ENCODE results near the gene FAM200A.

Gene FAM200A

DNA sequence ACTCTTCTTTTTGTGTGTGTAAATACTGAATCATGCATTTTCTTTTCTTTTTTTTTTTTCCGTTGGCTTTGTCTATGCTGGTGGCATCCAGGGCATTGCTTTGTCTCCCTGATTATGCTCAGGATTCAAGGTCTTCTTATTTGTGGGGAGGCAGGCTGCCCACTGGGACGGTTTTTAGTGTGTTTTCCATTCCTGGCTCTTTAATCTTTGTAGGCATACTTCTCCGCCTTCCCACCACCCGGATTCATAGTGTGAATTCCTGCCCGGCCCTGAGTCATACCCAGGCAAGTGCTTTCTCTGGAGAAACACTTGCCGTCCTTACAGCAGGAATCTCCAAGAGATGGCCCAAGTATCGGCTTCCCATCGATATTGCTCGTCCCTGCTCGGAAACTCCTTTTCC is 11.7 kb upstream of the FAM200A start:
- H3K27ac ChIP-seq (ENCODE audit: low read length) = no peak overlapping the region
- H3K9ac ChIP-seq (ENCODE audit: low read length) = no peak overlapping the region
- H3K4me2 ChIP-seq (ENCODE audit: low read length) = no peak overlapping the region
- no peaks in the 10 kb centered on the region for H3K9me3 ChIP-seq (ENCODE audit: insufficient read depth, low read length)
- no peaks in the 10 kb centered on the region for H4K20me1 ChIP-seq (ENCODE audit: insufficient read depth, low read length)
- H2AFZ ChIP-seq (ENCODE audit: low read depth, low read length) = no peak overlapping the region
- peaks cover 11% of the 10 kb centered on the region for H3K4me1 ChIP-seq (ENCODE audit: low read length)
- no peak for TF ChIP-seq EZH2phosphoT487 (IDR thresholded peaks at IDR 0.05; ENCODE audit: low read depth)
- TF ChIP-seq, protein P1, sequence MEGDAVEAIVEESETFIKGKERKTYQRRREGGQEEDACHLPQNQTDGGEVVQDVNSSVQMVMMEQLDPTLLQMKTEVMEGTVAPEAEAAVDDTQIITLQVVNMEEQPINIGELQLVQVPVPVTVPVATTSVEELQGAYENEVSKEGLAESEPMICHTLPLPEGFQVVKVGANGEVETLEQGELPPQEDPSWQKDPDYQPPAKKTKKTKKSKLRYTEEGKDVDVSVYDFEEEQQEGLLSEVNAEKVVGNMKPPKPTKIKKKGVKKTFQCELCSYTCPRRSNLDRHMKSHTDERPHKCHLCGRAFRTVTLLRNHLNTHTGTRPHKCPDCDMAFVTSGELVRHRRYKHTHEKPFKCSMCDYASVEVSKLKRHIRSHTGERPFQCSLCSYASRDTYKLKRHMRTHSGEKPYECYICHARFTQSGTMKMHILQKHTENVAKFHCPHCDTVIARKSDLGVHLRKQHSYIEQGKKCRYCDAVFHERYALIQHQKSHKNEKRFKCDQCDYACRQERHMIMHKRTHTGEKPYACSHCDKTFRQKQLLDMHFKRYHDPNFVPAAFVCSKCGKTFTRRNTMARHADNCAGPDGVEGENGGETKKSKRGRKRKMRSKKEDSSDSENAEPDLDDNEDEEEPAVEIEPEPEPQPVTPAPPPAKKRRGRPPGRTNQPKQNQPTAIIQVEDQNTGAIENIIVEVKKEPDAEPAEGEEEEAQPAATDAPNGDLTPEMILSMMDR (IDR thresholded peaks at IDR 0.05; ENCODE audit: low read depth, low read length) = no peak
- no peaks in the 10 kb centered on the region for H3K27me3 ChIP-seq (ENCODE audit: low read depth, low read length)
- H3K79me2 ChIP-seq (ENCODE audit: low read length) = peaks cover 43% of the 10 kb centered on the region
- H3K36me3 ChIP-seq (replicated peaks; ENCODE audit: low read depth, low read length) = peaks cover 52% of the 10 kb centered on the region
- no peak overlapping the region for H3K4me3 ChIP-seq (ENCODE audit: low read length)

DNA sequence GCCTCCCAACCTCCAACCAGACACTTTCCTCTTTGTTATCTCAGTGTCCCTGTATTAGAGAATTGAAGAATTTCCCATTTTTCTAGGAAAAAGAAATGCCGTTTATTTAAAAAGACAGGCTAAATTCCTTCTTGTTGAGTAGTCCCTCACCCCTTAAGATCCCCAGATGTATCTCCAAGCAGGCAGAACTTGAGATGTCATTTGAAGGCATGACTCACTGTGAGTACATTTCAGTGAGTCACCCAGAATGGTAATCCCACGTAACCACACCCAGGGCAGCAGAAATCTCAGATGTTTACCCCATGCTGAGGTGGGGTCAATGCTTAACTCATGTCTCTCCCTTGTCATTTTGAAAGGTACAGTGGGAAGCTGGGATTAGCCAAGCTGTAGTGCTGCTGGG is 10.9 kb upstream of the FAM200A start:
- Histone ChIP-seq H3K27me3 (ENCODE audit: low read depth, low read length) (no peaks in the 10 kb centered on the region), H3K79me2 (ENCODE audit: low read length) (peaks cover 52% of the 10 kb centered on the region), H3K4me3 (ENCODE audit: low read length) (no peak overlapping the region), H3K27ac (ENCODE audit: low read length) (no peak overlapping the region), H3K9me3 (ENCODE audit: insufficient read depth, low read length) (no peaks in the 10 kb centered on the region), H3K4me2 (ENCODE audit: low read length) (no peak overlapping the region), H3K36me3 (replicated peaks; ENCODE audit: low read depth, low read length) (peaks cover 52% of the 10 kb centered on the region), H2AFZ (ENCODE audit: low read depth, low read length) (no peak overlapping the region), H3K9ac (ENCODE audit: low read length) (no peak overlapping the region), H4K20me1 (ENCODE audit: insufficient read depth, low read length) (no peaks in the 10 kb centered on the region), H3K4me1 (ENCODE audit: low read length) (peaks cover 11% of the 10 kb centered on the region)
- TF ChIP-seq, protein P1 (IDR thresholded peaks at IDR 0.05; ENCODE audit: low read depth, low read length) = no peak
- TF ChIP-seq EZH2phosphoT487 (IDR thresholded peaks at IDR 0.05; ENCODE audit: low read depth) = no peak

DNA sequence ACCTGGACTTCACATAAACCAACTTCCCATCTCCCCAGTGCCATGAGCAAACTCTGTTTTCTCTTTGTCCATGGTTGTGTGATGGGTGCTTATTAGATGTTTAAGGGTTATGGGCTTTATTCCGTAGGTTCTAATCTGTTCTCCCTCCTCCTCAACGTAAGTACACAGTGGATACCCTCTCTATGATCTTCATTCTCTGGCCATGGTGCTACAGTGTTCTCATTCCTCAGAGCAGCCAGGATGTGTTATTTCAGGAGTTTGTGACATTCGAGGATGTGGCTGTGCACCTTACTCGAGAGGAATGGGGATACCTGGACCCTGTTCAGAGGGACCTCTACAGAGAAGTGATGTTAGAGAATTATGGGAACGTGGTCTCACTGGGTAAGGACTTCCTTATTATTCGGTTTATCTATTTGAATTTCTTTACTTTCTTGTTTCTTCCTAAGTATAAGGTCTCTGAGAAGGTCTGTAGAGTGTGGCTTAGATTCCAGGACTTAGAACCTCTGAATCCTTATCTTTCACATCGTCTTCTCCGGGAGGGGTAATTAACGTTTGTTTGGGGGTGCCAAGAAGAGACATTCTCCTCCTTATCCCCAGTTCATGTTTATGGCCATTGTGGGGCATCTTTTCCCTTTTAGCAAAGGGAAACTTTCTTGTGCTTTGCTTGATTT is 10.3 kb upstream of the FAM200A start:
- no peaks in the 10 kb centered on the region for H3K9me3 ChIP-seq (ENCODE audit: insufficient read depth, low read length)
- no peaks in the 10 kb centered on the region for H4K20me1 ChIP-seq (ENCODE audit: insufficient read depth, low read length)
- H3K9ac ChIP-seq (ENCODE audit: low read length) = no peak overlapping the region
- H3K27ac ChIP-seq (ENCODE audit: low read length) = no peak overlapping the region
- H3K36me3 ChIP-seq (replicated peaks; ENCODE audit: low read depth, low read length) = peaks cover 52% of the 10 kb centered on the region
- peaks cover 57% of the 10 kb centered on the region for H3K79me2 ChIP-seq (ENCODE audit: low read length)
- no peak overlapping the region for H3K4me2 ChIP-seq (ENCODE audit: low read length)
- peaks cover 14% of the 10 kb centered on the region for H3K4me1 ChIP-seq (ENCODE audit: low read length)
- no peak overlapping the region for H2AFZ ChIP-seq (ENCODE audit: low read depth, low read length)
- H3K27me3 ChIP-seq (ENCODE audit: low read depth, low read length) = no peaks in the 10 kb centered on the region
- no peak overlapping the region for H3K4me3 ChIP-seq (ENCODE audit: low read length)
- no peak for TF ChIP-seq EZH2phosphoT487 (IDR thresholded peaks at IDR 0.05; ENCODE audit: low read depth)
- TF ChIP-seq, protein P1 (IDR thresholded peaks at IDR 0.05; ENCODE audit: low read depth, low read length) = no peak

DNA sequence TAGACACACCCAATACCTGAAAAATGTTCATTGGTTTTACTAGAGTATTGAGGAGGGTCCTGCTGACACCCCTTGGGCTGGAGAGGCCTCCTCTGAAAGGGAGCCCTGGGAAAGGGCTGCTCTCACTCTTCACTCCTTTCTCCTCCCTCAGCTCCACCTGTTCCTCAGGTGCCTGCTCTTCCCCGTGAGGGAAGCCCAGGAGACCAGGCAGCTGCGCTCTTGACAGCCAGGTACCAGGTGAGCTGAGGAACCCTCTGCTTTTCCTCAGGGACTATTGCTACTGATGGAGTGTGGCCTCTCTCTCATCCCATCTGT is 9.8 kb upstream of the FAM200A start:
- Histone ChIP-seq H3K9ac (ENCODE audit: low read length) (no peak overlapping the region), H3K36me3 (replicated peaks; ENCODE audit: low read depth, low read length) (peaks cover 55% of the 10 kb centered on the region), H2AFZ (ENCODE audit: low read depth, low read length) (no peak overlapping the region), H3K79me2 (ENCODE audit: low read length) (peaks cover 63% of the 10 kb centered on the region), H3K4me1 (ENCODE audit: low read length) (peaks cover 18% of the 10 kb centered on the region), H3K27ac (ENCODE audit: low read length) (no peak overlapping the region), H3K9me3 (ENCODE audit: insufficient read depth, low read length) (no peaks in the 10 kb centered on the region), H3K27me3 (ENCODE audit: low read depth, low read length) (no peaks in the 10 kb centered on the region), H4K20me1 (ENCODE audit: insufficient read depth, low read length) (no peaks in the 10 kb centered on the region), H3K4me2 (ENCODE audit: low read length) (no peak overlapping the region), H3K4me3 (ENCODE audit: low read length) (no peak overlapping the region)
- TF ChIP-seq, protein P1 (IDR thresholded peaks at IDR 0.05; ENCODE audit: low read depth, low read length) = no peak
- TF ChIP-seq EZH2phosphoT487 (IDR thresholded peaks at IDR 0.05; ENCODE audit: low read depth) = no peak

All from OCI-LY3 (cell line).